ENCODE results near the gene SRRM2.

SRRM2 gene

GRCh38 chr16:2778630-2778958, 26.2 kb downstream of the SRRM2 start:
- DNase-seq, result no peak

GRCh38 chr16:2779151-2779920, 26.9 kb downstream of the SRRM2 start:
- DNase-seq, result no peak

GRCh38 chr16:2779978-2780898, 27.8 kb downstream of the SRRM2 start:
- no peak for DNase-seq

GRCh38 chr16:2782583-2783351, 30.3 kb downstream of the SRRM2 start:
- DNase-seq, result no peak

- no peak for DNase-seq
Measured at GRCh38 chr16:2783581-2784357, 31.3 kb downstream of the SRRM2 start.

GRCh38 chr16:2784358-2785100, 32.1 kb downstream of the SRRM2 start:
- DNase-seq, result no peak

- no peak for DNase-seq
Measured at GRCh38 chr16:2785101-2785991, 32.9 kb downstream of the SRRM2 start.

- no peak for DNase-seq
Measured at GRCh38 chr16:2786061-2786825, 33.8 kb downstream of the SRRM2 start.

GRCh38 chr16:2786826-2787151, 34.4 kb downstream of the SRRM2 start:
- DNase-seq, result no peak

- DNase-seq, result no peak
Measured at GRCh38 chr16:2787406-2787805, 35.0 kb downstream of the SRRM2 start, which contains the start of gene PRSS33. Gene PRSS33 (minus strand): TSS chr16:2787560. CDS start chr16:2786547, 1,013 bp downstream.

- no peak for DNase-seq
Measured at GRCh38 chr16:2787961-2788360, 35.5 kb downstream of the SRRM2 start.

- DNase-seq, result no peak
Measured at GRCh38 chr16:2790631-2791030, 38.2 kb downstream of the SRRM2 start.

- DNase-seq, result no peak
Measured at GRCh38 chr16:2791174-2791573, 38.7 kb downstream of the SRRM2 start.

GRCh38 chr16:2792940-2793339, 40.5 kb downstream of the SRRM2 start:
- DNase-seq, result no peak

GRCh38 chr16:2795395-2796143, 43.1 kb downstream of the SRRM2 start:
- no peak for DNase-seq

GRCh38 chr16:2798723-2799204, 46.3 kb downstream of the SRRM2 start:
- no peak for DNase-seq

- no peak for DNase-seq
Measured at GRCh38 chr16:2799205-2799858, 46.9 kb downstream of the SRRM2 start.

- DNase-seq, result no peak
Measured at GRCh38 chr16:2799859-2800226, 47.4 kb downstream of the SRRM2 start.
